Activated T-helper 1 cell treated with anti-CD3 and anti-CD28 coated beads, Interleukin-12 subunit alpha, Interleukin-12 subunit beta, Interleukin-2, Interleukin-4 antibody, amounts not matched to agents 30 ng/mL and 10 ng/mL and 1 ng/mL, durations not matched to agents 14 hours and 24 hours and 36 hours (primary cell): ENCODE measurements around the gene PCF11. TPM values are rescaled to one million over a fixed set of nuclear protein-coding genes. Genes with fewer than 3 reads are reported as not detected.
"Not testable (repeated sequence)": the region's sequence is repeated elsewhere in the genome, so short reads cannot be mapped to it uniquely, and the experiment has no call there.

ENCODE experiments used
- DNase-seq: peaks from one replicate; pipeline ENCODE4 v3.0.0; 2021; ENCODE audit warnings: low spot score
- H3K27ac Mint-ChIP-seq: one replicate; pipeline ENCODE4 v1.8.0; 2021; ENCODE audit warnings: mild to moderate bottlenecking, mixed read lengths
- H3K27me3 Mint-ChIP-seq: one replicate; pipeline ENCODE4 v1.8.0; 2022; ENCODE audit warnings: mild to moderate bottlenecking, moderate library complexity, mixed read lengths; ENCODE audit not compliant: insufficient read depth
- H3K36me3 Mint-ChIP-seq: one replicate; pipeline ENCODE4 v1.8.0; 2021; ENCODE audit warnings: low read depth, mixed read lengths
- H3K4me1 Mint-ChIP-seq: one replicate; pipeline ENCODE4 v1.8.0; 2021; ENCODE audit warnings: low read depth, mixed read lengths
- H3K4me3 Mint-ChIP-seq: one replicate; pipeline ENCODE4 v1.8.0; 2021; ENCODE audit warnings: mild to moderate bottlenecking, moderate library complexity, mixed read lengths
- H3K9me3 Mint-ChIP-seq: one replicate; pipeline ENCODE4 v1.8.0; 2021; ENCODE audit warnings: mixed read lengths
- intact Hi-C: fragments of 100-400 bp; cut with micrococcal nuclease; formaldehyde crosslinking; loops from one replicate; pipeline ENCODE4 v1.15.1; 2024
- total RNA-seq: library from RNA; stranded (reverse); gene quantifications from 2 replicates; pipeline ENCODE4 v1.2.3, GENCODE V29; 2022

PCF11 gene
- total RNA-seq, 1 donor from 2014 or later, result 62.8 TPM

- no peaks in the 10 kb centered on the region for H3K4me1 Mint-ChIP-seq
- peaks cover 6% of the 10 kb centered on the region for H3K27me3 Mint-ChIP-seq
- no peak overlapping the region for H3K27ac Mint-ChIP-seq
- no peak for DNase-seq
- H3K9me3 Mint-ChIP-seq, result no peaks in the 10 kb centered on the region
- H3K4me3 Mint-ChIP-seq, result no peak overlapping the region
- intact Hi-C loops, result no loop called here
- H3K36me3 Mint-ChIP-seq, result no peaks in the 10 kb centered on the region
Measured at GRCh38 chr11:83132191-83132590, 24.7 kb upstream of the PCF11 start.

- H3K4me1 Mint-ChIP-seq, H3K27me3 Mint-ChIP-seq, H3K4me3 Mint-ChIP-seq, DNase-seq, intact Hi-C loops, H3K27ac Mint-ChIP-seq, H3K36me3 Mint-ChIP-seq, H3K9me3 Mint-ChIP-seq: not testable (repeated sequence)
Measured at GRCh38 chr11:83133266-83133665, 23.7 kb upstream of the PCF11 start.

- H3K36me3 Mint-ChIP-seq, result no peaks in the 10 kb centered on the region
- no peak overlapping the region for H3K4me3 Mint-ChIP-seq
- H3K4me1 Mint-ChIP-seq, result no peaks in the 10 kb centered on the region
- H3K27me3 Mint-ChIP-seq, result peaks cover 2% of the 10 kb centered on the region
- H3K27ac Mint-ChIP-seq, result no peak overlapping the region
- intact Hi-C loops, result no loop called here
- DNase-seq, result no peak
- H3K9me3 Mint-ChIP-seq, result no peaks in the 10 kb centered on the region
Measured at GRCh38 chr11:83139310-83139709, 17.6 kb upstream of the PCF11 start.

GRCh38 chr11:83140691-83141455 is 16.1 kb upstream of the PCF11 start:
- H3K9me3 Mint-ChIP-seq, result no peaks in the 10 kb centered on the region
- H3K4me1 Mint-ChIP-seq, result no peaks in the 10 kb centered on the region
- H3K36me3 Mint-ChIP-seq, result no peaks in the 10 kb centered on the region
- no peak overlapping the region for H3K4me3 Mint-ChIP-seq
- H3K27ac Mint-ChIP-seq, result no peak overlapping the region
- no peaks in the 10 kb centered on the region for H3K27me3 Mint-ChIP-seq
- no peak for DNase-seq
- intact Hi-C loops, result no loop called here

GRCh38 chr11:83147895-83148294 is 9.0 kb upstream of the PCF11 start:
- H3K9me3 Mint-ChIP-seq, result no peaks in the 10 kb centered on the region
- peaks cover 3% of the 10 kb centered on the region for H3K4me1 Mint-ChIP-seq
- DNase-seq, result no peak
- no peak overlapping the region for H3K4me3 Mint-ChIP-seq
- peaks cover 11% of the 10 kb centered on the region for H3K27me3 Mint-ChIP-seq
- H3K36me3 Mint-ChIP-seq, result no peaks in the 10 kb centered on the region
- H3K27ac Mint-ChIP-seq, result no peak overlapping the region
- intact Hi-C loops, result no loop called here

GRCh38 chr11:83150450-83150849 is 6.5 kb upstream of the PCF11 start:
- Mint-ChIP-seq H3K36me3 (no peaks in the 10 kb centered on the region), H3K4me3 (no peak overlapping the region), H3K27me3 (peaks cover 11% of the 10 kb centered on the region), H3K4me1 (peaks cover 12% of the 10 kb centered on the region), H3K27ac (no peak overlapping the region), H3K9me3 (no peaks in the 10 kb centered on the region)
- intact Hi-C loops, result no loop called here
- DNase-seq, result no peak

GRCh38 chr11:83151274-83151977 is 5.5 kb upstream of the PCF11 start:
- Mint-ChIP-seq H3K27me3 (peaks cover 11% of the 10 kb centered on the region), H3K4me3 (no peak overlapping the region), H3K9me3 (no peaks in the 10 kb centered on the region), H3K4me1 (peaks cover 17% of the 10 kb centered on the region), H3K27ac (no peak overlapping the region), H3K36me3 (no peaks in the 10 kb centered on the region)
- intact Hi-C loops, result no loop called here
- no peak for DNase-seq

- H3K4me3 Mint-ChIP-seq, result no peak overlapping the region
- peaks cover 11% of the 10 kb centered on the region for H3K27me3 Mint-ChIP-seq
- no peaks in the 10 kb centered on the region for H3K9me3 Mint-ChIP-seq
- H3K27ac Mint-ChIP-seq, result no peak overlapping the region
- no peak for DNase-seq
- peaks cover 2% of the 10 kb centered on the region for H3K36me3 Mint-ChIP-seq
- H3K4me1 Mint-ChIP-seq, result peaks cover 17% of the 10 kb centered on the region
- intact Hi-C loops, result no loop called here
Measured at GRCh38 chr11:83152264-83152663, 4.7 kb upstream of the PCF11 start.

GRCh38 chr11:83153764-83154163 is 3.2 kb upstream of the PCF11 start:
- H3K27me3 Mint-ChIP-seq, result no peaks in the 10 kb centered on the region
- no peak overlapping the region for H3K27ac Mint-ChIP-seq
- H3K36me3 Mint-ChIP-seq, result peaks cover 8% of the 10 kb centered on the region
- intact Hi-C loops, result no loop called here
- no peaks in the 10 kb centered on the region for H3K9me3 Mint-ChIP-seq
- DNase-seq, result no peak
- H3K4me3 Mint-ChIP-seq, result no peak overlapping the region
- peaks cover 14% of the 10 kb centered on the region for H3K4me1 Mint-ChIP-seq

- H3K27ac Mint-ChIP-seq, result peak overlapping the region; percentile 96
- peak overlapping the region; percentile 97 for H3K4me3 Mint-ChIP-seq
- peaks cover 31% of the 10 kb centered on the region for H3K36me3 Mint-ChIP-seq
- no peaks in the 10 kb centered on the region for H3K27me3 Mint-ChIP-seq
- H3K4me1 Mint-ChIP-seq, result peaks cover 36% of the 10 kb centered on the region
- no peaks in the 10 kb centered on the region for H3K9me3 Mint-ChIP-seq
- DNase-seq, result peak; percentile 95
- intact Hi-C loops, result loop anchor here (1.0 to 2.0 kb wide), 11 partner anchors 37 to 255 kb away; partner anchors contain the start of genes ANKRD42, CCDC90B and DDIAS
Measured at GRCh38 chr11:83156144-83156995, 561 bp upstream of the PCF11 start.

GRCh38 chr11:83157594-83158356 is 844 bp downstream of the PCF11 start:
- intact Hi-C loops, result loop anchor here (2.0 kb wide), 3 partner anchors 17 to 95 kb away; no protein-coding TSS in a partner anchor
- H3K4me3 Mint-ChIP-seq, result peak overlapping the region; percentile 97
- no peaks in the 10 kb centered on the region for H3K9me3 Mint-ChIP-seq
- no peaks in the 10 kb centered on the region for H3K27me3 Mint-ChIP-seq
- peaks cover 37% of the 10 kb centered on the region for H3K36me3 Mint-ChIP-seq
- H3K27ac Mint-ChIP-seq, result peak overlapping the region; percentile 96
- peaks cover 50% of the 10 kb centered on the region for H3K4me1 Mint-ChIP-seq
- peak; percentile 40 for DNase-seq

GRCh38 chr11:83158357-83158786 is 1.4 kb downstream of the PCF11 start:
- Mint-ChIP-seq H3K4me3 (peak overlapping the region; percentile 97), H3K27ac (peak overlapping the region; percentile 96), H3K4me1 (peaks cover 52% of the 10 kb centered on the region), H3K27me3 (no peaks in the 10 kb centered on the region), H3K9me3 (no peaks in the 10 kb centered on the region), H3K36me3 (peaks cover 37% of the 10 kb centered on the region)
- intact Hi-C loops, result loop anchor here (2.0 kb wide), 1 partner anchor 16 kb away; no protein-coding TSS in a partner anchor
- no peak for DNase-seq
